GM12878 (cell line): ENCODE measurements around the gene CST6. TPM values are rescaled to one million over a fixed set of nuclear protein-coding genes. Genes with fewer than 3 reads are reported as not detected.

Experiments used
- ATF7 ChIP-seq: fragments of 450-650 bp; IDR thresholded peaks from 2 replicates; pipeline ENCODE4 v1.6.1; 2016; ENCODE audit warnings: low read depth, mild to moderate bottlenecking
- BCL11A ChIP-seq: IDR thresholded peaks from 2 replicates; pipeline ENCODE4 v1.6.1; 2011; ENCODE audit warnings: low read depth, low read length
- ELK1 ChIP-seq: IDR thresholded peaks from 2 replicates; pipeline ENCODE4 v1.6.1; 2012; ENCODE audit warnings: low read depth, low read length, improper control_type of control experiment
- IKZF1 ChIP-seq: fragments of 450-650 bp; conservative IDR thresholded peaks from 2 replicates; pipeline ENCODE4 v1.6.1; 2017; ENCODE audit warnings: antibody characterized with exemption, mild to moderate bottlenecking
- LARP7 ChIP-seq: fragments of 450-650 bp; IDR thresholded peaks from 2 replicates; pipeline ENCODE4 v1.6.1; 2017; ENCODE audit warnings: mild to moderate bottlenecking
- NKRF ChIP-seq: fragments of 450-650 bp; conservative IDR thresholded peaks from 2 replicates; pipeline ENCODE4 v1.6.1; 2017; ENCODE audit warnings: mild to moderate bottlenecking, moderate library complexity
- POU2F2 ChIP-seq: IDR thresholded peaks from 3 replicates; pipeline ENCODE4 v1.6.1; 2011; ENCODE audit warnings: low read depth, mild to moderate bottlenecking, low read length, borderline replicate concordance
- RBBP5 ChIP-seq: fragments of 200-600 bp; sonication (generic); conservative IDR thresholded peaks from 2 replicates; pipeline ENCODE4 v1.6.1; 2016
- RUNX3 ChIP-seq: IDR thresholded peaks from 2 replicates; pipeline ENCODE4 v1.6.1; 2012; ENCODE audit warnings: low read length, inconsistent platforms
- SMAD5 ChIP-seq: IDR thresholded peaks from 2 replicates; pipeline ENCODE4 v1.6.1; 2016; ENCODE audit warnings: antibody characterized with exemption, low read depth
- SMARCA5 ChIP-seq: fragments of 450-650 bp; IDR thresholded peaks from 2 replicates; pipeline ENCODE4 v1.6.1; 2017; ENCODE audit warnings: mild to moderate bottlenecking
- SREBF2 ChIP-seq: IDR thresholded peaks from 2 replicates; pipeline ENCODE4 v1.6.1; 2012; ENCODE audit warnings: mild to moderate bottlenecking, low read length
- STAT3 ChIP-seq: IDR thresholded peaks from 2 replicates; pipeline ENCODE4 v1.6.1; 2011; ENCODE audit warnings: low read depth, low read length, improper control_type of control experiment
- TAF1 ChIP-seq: IDR thresholded peaks from 2 replicates; pipeline ENCODE4 v1.6.1; 2011; ENCODE audit warnings: mild to moderate bottlenecking, low read depth, low read length, borderline replicate concordance
- ZBED1 ChIP-seq: IDR thresholded peaks from 2 replicates; pipeline ENCODE4 v1.6.1; 2016; ENCODE audit warnings: borderline replicate concordance
- ZNF217 ChIP-seq: fragments of 450-650 bp; IDR thresholded peaks from 2 replicates; pipeline ENCODE4 v1.6.1; 2017; ENCODE audit warnings: antibody characterized with exemption, mild to moderate bottlenecking
- polyA plus RNA-seq, 11 experiments: library from polyadenylated mRNA; depleted of rRNA in 4 of 11; unstranded in 6 of 11; stranded (reverse) in 5 of 11; fragments of >200 nt; fragmentation: Nextera tagmentation in 4 of 11; fragmentation: Illumina TruSeq in 1 of 11; extraction: Ambion mirVana in 4 of 11; extraction: Trizol in 1 of 11; gene quantifications; 1 replicate in 1 of 11; 2 replicates in 10 of 11; pipeline versions ENCODE4 v1.2.1 to v1.2.3, GENCODE V29; 2011 to 2016; ENCODE audit warnings: inconsistent platforms in 2 of 11, missing spikeins in 2 of 11, low read depth in 1 of 11
- total RNA-seq, 4 experiments: library from RNA; depleted of rRNA in 3 of 4; stranded (reverse); fragments of >200 nt in 3 of 4; fragmentation: Illumina TruSeq in 1 of 4; extraction: Trizol in 1 of 4; gene quantifications; 2 replicates each; pipeline versions ENCODE4 v1.2.1 to v1.2.3, GENCODE V29; 2013 to 2021
- TF ChIP-seq, protein P1 (sequence below): IDR thresholded peaks from 2 replicates; pipeline ENCODE4 v1.6.1; 2011; ENCODE audit warnings: mild to moderate bottlenecking, low read depth, low read length, moderate library complexity; ENCODE audit not compliant: insufficient replicate concordance
- TF ChIP-seq, protein P2 (sequence below): fragments of 150-350 bp; IDR thresholded peaks from 2 replicates; pipeline ENCODE4 v1.6.1; 2014; ENCODE audit warnings: mild to moderate bottlenecking, low read depth, low read length
- TF ChIP-seq, protein P3 (sequence below): fragments of 450-650 bp; IDR thresholded peaks from 2 replicates; pipeline ENCODE4 v1.6.1; 2016; ENCODE audit warnings: mild to moderate bottlenecking, moderate library complexity, borderline replicate concordance

Gene CST6
- total and polyA plus RNA-seq, 10 of the 15 experiments (the other 5 are each of a cell fraction or from before 2014, with no cell fraction given) = not detected

- peak; percentile 78 for TF ChIP-seq ELK1
- TF ChIP-seq SMARCA5 = no peak
- TF ChIP-seq, protein P1, sequence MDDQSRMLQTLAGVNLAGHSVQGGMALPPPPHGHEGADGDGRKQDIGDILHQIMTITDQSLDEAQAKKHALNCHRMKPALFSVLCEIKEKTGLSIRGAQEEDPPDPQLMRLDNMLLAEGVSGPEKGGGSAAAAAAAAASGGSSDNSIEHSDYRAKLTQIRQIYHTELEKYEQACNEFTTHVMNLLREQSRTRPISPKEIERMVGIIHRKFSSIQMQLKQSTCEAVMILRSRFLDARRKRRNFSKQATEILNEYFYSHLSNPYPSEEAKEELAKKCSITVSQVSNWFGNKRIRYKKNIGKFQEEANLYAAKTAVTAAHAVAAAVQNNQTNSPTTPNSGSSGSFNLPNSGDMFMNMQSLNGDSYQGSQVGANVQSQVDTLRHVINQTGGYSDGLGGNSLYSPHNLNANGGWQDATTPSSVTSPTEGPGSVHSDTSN = no peak
- peak; percentile 65 for TF ChIP-seq SREBF2
- TF ChIP-seq BCL11A = no peak
- 0 out of 3 replicates have a peak, but pooled peaks have one; percentile 9 for TF ChIP-seq POU2F2
- TF ChIP-seq, protein P2, sequence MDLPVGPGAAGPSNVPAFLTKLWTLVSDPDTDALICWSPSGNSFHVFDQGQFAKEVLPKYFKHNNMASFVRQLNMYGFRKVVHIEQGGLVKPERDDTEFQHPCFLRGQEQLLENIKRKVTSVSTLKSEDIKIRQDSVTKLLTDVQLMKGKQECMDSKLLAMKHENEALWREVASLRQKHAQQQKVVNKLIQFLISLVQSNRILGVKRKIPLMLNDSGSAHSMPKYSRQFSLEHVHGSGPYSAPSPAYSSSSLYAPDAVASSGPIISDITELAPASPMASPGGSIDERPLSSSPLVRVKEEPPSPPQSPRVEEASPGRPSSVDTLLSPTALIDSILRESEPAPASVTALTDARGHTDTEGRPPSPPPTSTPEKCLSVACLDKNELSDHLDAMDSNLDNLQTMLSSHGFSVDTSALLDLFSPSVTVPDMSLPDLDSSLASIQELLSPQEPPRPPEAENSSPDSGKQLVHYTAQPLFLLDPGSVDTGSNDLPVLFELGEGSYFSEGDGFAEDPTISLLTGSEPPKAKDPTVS = peak; percentile 43; the same call in 1 of the 2 replicates
- no peak for TF ChIP-seq STAT3
- peak; percentile 81; the same call in 1 of the 2 replicates for TF ChIP-seq SMAD5
- TF ChIP-seq ATF7 = no peak
- no peak for TF ChIP-seq ZNF217
- peak; percentile 77 for TF ChIP-seq RUNX3
- TF ChIP-seq TAF1 = peak; percentile 95
- TF ChIP-seq NKRF = peak; percentile 89
- peak; percentile 14; the same call in 1 of the 2 replicates for TF ChIP-seq LARP7
- no peak for TF ChIP-seq ZBED1
- no peak for TF ChIP-seq RBBP5
- peak; percentile 98 for TF ChIP-seq IKZF1
- TF ChIP-seq, protein P3, sequence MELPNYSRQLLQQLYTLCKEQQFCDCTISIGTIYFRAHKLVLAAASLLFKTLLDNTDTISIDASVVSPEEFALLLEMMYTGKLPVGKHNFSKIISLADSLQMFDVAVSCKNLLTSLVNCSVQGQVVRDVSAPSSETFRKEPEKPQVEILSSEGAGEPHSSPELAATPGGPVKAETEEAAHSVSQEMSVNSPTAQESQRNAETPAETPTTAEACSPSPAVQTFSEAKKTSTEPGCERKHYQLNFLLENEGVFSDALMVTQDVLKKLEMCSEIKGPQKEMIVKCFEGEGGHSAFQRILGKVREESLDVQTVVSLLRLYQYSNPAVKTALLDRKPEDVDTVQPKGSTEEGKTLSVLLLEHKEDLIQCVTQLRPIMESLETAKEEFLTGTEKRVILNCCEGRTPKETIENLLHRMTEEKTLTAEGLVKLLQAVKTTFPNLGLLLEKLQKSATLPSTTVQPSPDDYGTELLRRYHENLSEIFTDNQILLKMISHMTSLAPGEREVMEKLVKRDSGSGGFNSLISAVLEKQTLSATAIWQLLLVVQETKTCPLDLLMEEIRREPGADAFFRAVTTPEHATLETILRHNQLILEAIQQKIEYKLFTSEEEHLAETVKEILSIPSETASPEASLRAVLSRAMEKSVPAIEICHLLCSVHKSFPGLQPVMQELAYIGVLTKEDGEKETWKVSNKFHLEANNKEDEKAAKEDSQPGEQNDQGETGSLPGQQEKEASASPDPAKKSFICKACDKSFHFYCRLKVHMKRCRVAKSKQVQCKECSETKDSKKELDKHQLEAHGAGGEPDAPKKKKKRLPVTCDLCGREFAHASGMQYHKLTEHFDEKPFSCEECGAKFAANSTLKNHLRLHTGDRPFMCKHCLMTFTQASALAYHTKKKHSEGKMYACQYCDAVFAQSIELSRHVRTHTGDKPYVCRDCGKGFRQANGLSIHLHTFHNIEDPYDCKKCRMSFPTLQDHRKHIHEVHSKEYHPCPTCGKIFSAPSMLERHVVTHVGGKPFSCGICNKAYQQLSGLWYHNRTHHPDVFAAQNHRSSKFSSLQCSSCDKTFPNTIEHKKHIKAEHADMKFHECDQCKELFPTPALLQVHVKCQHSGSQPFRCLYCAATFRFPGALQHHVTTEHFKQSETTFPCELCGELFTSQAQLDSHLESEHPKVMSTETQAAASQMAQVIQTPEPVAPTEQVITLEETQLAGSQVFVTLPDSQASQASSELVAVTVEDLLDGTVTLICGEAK = peak; percentile 95
Measured at GRCh38 chr11:66051766-66052663, 40.2 kb downstream of the CST6 start, which contains the start of gene SF3B2 (continued).
